Breast epithelium (tissue), 4 donors: Measurements from ENCODE around the gene SORL1. TPM values are rescaled to one million over a fixed set of nuclear protein-coding genes. Genes with fewer than 3 reads are reported as not detected.

Source experiments
- DNase-seq, 2 donors: peaks; one replicate each; pipeline ENCODE4 v3.0.0-alpha.2; 2019; ENCODE audit warnings: low spot score in 2 of 2
- H3K27ac ChIP-seq, 2 donors: fragments of 200-600 bp; sonication (generic) in 1 of 2; one replicate each; pipeline ENCODE4 v1.5.1; 2016 to 2019; ENCODE audit warnings: mild to moderate bottlenecking in 1 of 2
- H3K27me3 ChIP-seq, 2 donors: fragments of 200-600 bp; sonication (generic) in 1 of 2; one replicate each; pipeline versions ENCODE4 v1.5.1 to v1.6.0; 2017 to 2019; ENCODE audit warnings: control low read depth in 1 of 2, mild to moderate bottlenecking in 1 of 2
- H3K36me3 ChIP-seq: fragments of 200-600 bp; one replicate; pipeline ENCODE4 v1.5.1; 2019
- H3K4me1 ChIP-seq, 2 donors: fragments of 200-600 bp; sonication (generic); one replicate each; pipeline ENCODE4 v1.5.1; 2016 to 2019; ENCODE audit warnings: control low read depth in 1 of 2
- H3K4me3 ChIP-seq, 3 donors: fragments of 200-600 bp; sonication (generic); 1 replicate in 2 of 3; 2 replicates in 1 of 3; pipeline ENCODE4 v1.5.1; 2016 to 2019; ENCODE audit warnings: mild to moderate bottlenecking in 3 of 3, moderate library complexity in 2 of 3
- H3K9me3 ChIP-seq, 2 donors: fragments of 200-600 bp; sonication (generic) in 1 of 2; one replicate each; pipeline ENCODE4 v1.5.1; 2016 to 2019; ENCODE audit warnings: control low read depth in 1 of 2
- POLR2A ChIP-seq: fragments of 450-650 bp; IDR thresholded peaks from one replicate; pipeline ENCODE4 v1.6.1; 2016; ENCODE audit warnings: antibody characterized with exemption, mild to moderate bottlenecking, moderate library complexity
- POLR2AphosphoS5 ChIP-seq, 3 donors: sonication (generic); formaldehyde crosslinking; IDR thresholded peaks; one replicate each; pipeline ENCODE4 v1.6.1; 2017; ENCODE audit warnings: antibody characterized with exemption in 3 of 3
- intact Hi-C: fragments of 100-400 bp; cut with DNase I; formaldehyde crosslinking; loops from one replicate; pipeline ENCODE4 v1.15.1; 2023; ENCODE audit warnings: low total_unique reads
- total RNA-seq, 3 donors: library from RNA; depleted of rRNA; stranded (reverse); fragments of >200 nt; gene quantifications; one replicate each; pipeline ENCODE4 v1.1.0, GENCODE V29; 2016
- TF ChIP-seq, protein P1 (sequence below), 3 donors: fragments of 450-650 bp; IDR thresholded peaks; one replicate each; pipeline ENCODE4 v1.5.1; 2016 to 2017; ENCODE audit warnings: antibody characterized with exemption in 3 of 3, mild to moderate bottlenecking in 3 of 3, moderate library complexity in 3 of 3

The SORL1 gene
- total RNA-seq, 3 donors from 2014 or later, result 3.5 to 64.0 (median 50.8) TPM

DNA sequence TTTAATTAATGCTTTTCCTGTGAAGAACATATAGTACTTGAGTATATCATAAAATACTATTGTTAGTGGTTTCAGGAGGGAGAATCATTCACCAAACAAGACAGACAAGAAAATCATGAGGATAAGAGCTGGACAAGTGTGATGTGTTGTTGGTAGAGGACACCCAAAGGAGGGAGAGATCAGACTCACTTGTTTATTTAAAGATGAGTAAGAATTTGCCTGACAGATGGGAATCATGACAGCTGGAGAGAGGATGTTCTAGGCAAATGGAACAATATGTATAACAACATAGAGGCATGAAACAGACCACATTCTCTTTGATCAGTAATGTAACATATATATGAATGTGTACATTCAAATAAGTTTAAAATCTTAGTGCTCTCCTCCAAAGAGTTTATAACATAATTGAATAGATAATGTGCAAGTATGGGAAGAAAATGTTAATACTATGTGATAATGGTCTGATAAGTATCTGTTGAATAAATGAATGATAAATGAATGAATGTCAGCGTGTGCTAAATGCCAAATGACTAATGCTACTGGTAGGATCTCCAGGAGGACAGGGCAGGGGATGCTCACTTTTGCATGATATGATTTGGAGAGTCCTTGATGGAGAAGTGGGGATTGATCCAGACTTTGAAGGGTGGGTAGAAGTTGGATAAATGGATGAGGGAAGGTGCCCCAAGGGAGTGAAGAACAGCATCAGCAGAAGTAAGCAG is 229.6 kb downstream of the SORL1 start:
- Histone ChIP-seq H3K4me3 (no peak overlapping the region), H3K27me3 (no peaks in the 10 kb centered on the region), H3K4me1 (no peaks in the 10 kb centered on the region), H3K9me3 (no peaks in the 10 kb centered on the region), H3K27ac (no peak overlapping the region), H3K36me3 (no peaks in the 10 kb centered on the region)
- intact Hi-C loops, result no loop called here
- TF ChIP-seq, protein P1, sequence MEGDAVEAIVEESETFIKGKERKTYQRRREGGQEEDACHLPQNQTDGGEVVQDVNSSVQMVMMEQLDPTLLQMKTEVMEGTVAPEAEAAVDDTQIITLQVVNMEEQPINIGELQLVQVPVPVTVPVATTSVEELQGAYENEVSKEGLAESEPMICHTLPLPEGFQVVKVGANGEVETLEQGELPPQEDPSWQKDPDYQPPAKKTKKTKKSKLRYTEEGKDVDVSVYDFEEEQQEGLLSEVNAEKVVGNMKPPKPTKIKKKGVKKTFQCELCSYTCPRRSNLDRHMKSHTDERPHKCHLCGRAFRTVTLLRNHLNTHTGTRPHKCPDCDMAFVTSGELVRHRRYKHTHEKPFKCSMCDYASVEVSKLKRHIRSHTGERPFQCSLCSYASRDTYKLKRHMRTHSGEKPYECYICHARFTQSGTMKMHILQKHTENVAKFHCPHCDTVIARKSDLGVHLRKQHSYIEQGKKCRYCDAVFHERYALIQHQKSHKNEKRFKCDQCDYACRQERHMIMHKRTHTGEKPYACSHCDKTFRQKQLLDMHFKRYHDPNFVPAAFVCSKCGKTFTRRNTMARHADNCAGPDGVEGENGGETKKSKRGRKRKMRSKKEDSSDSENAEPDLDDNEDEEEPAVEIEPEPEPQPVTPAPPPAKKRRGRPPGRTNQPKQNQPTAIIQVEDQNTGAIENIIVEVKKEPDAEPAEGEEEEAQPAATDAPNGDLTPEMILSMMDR (IDR thresholded peaks at IDR 0.05), result no peak
- TF ChIP-seq POLR2AphosphoS5 (IDR thresholded peaks at IDR 0.05) (no peak), POLR2A (no peak)
- no peak for DNase-seq

Other genes with a start within 250 kb of the SORL1 start
- gene SC5D, start 159.5 kb upstream of the SORL1 start, total RNA-seq, result 10 to 100 TPM; 25.8 to 54.7 (median 51.5) TPM